Hematopoietic multipotent progenitor cell treated with erythropoietin and hydrocortisone succinate and interleukin-3 and kit ligand, for 17 days (in vitro differentiated cells): ENCODE measurements around the gene S100A10.

ENCODE experiments used
- DNase-seq: peaks from one replicate; pipeline ENCODE4 v3.0.0-alpha.2; 2015; ENCODE audit warnings: low spot score

S100A10 gene

GRCh38 chr1:151993734-151994496, at the start of gene S100A10:
S100A10 (minus strand) TSS chr1:151993859; CDS start chr1:151986230, 7,629 bp downstream.
- peak; percentile 66 for DNase-seq

- no peak for DNase-seq
Observed at GRCh38 chr1:152042030-152042429, 48.4 kb upstream of the S100A10 start.

- no peak for DNase-seq
Observed at GRCh38 chr1:152039886-152040285, 46.2 kb upstream of the S100A10 start.

- no peak for DNase-seq
Observed at GRCh38 chr1:152039461-152039860, 45.8 kb upstream of the S100A10 start.

- DNase-seq, result no peak
Observed at GRCh38 chr1:152038871-152039270, 45.2 kb upstream of the S100A10 start.

GRCh38 chr1:152036267-152037216, 42.9 kb upstream of the S100A10 start, which contains the start of gene S100A11:
S100A11 (minus strand) TSS chr1:152037004; CDS start chr1:152036915, 89 bp downstream.
- peak; percentile 9 for DNase-seq

GRCh38 chr1:152035539-152036266, 42.0 kb upstream of the S100A10 start:
- no peak for DNase-seq

- DNase-seq, result peak; percentile 51
Observed at GRCh38 chr1:152034654-152035538, 41.2 kb upstream of the S100A10 start.

- no peak for DNase-seq
Observed at GRCh38 chr1:152034324-152034653, 40.6 kb upstream of the S100A10 start.

GRCh38 chr1:152029929-152030211, 36.2 kb upstream of the S100A10 start:
- no peak for DNase-seq

GRCh38 chr1:152029144-152029928, 35.7 kb upstream of the S100A10 start:
- no peak for DNase-seq

- DNase-seq, result no peak
Observed at GRCh38 chr1:152026895-152027294, 33.2 kb upstream of the S100A10 start.

GRCh38 chr1:152024223-152024622, 30.6 kb upstream of the S100A10 start:
- no peak for DNase-seq

GRCh38 chr1:152023221-152023620, 29.6 kb upstream of the S100A10 start:
- DNase-seq, result no peak

GRCh38 chr1:152022474-152022873, 28.8 kb upstream of the S100A10 start:
- DNase-seq, result no peak

GRCh38 chr1:152021569-152021968, 27.9 kb upstream of the S100A10 start:
- DNase-seq, result no peak

- no peak for DNase-seq
Observed at GRCh38 chr1:152020849-152021248, 27.2 kb upstream of the S100A10 start.

- DNase-seq, result no peak
Observed at GRCh38 chr1:152018537-152018936, 24.9 kb upstream of the S100A10 start.

GRCh38 chr1:152015766-152016165, 22.1 kb upstream of the S100A10 start:
- no peak for DNase-seq

GRCh38 chr1:152014943-152015342, 21.3 kb upstream of the S100A10 start:
- DNase-seq, result no peak
